ENCODE measurements around the gene NHSL1.
A peak's percentile ranks its signal among the peaks of the same experiment; 100 is the strongest.

The NHSL1 gene, protein sequence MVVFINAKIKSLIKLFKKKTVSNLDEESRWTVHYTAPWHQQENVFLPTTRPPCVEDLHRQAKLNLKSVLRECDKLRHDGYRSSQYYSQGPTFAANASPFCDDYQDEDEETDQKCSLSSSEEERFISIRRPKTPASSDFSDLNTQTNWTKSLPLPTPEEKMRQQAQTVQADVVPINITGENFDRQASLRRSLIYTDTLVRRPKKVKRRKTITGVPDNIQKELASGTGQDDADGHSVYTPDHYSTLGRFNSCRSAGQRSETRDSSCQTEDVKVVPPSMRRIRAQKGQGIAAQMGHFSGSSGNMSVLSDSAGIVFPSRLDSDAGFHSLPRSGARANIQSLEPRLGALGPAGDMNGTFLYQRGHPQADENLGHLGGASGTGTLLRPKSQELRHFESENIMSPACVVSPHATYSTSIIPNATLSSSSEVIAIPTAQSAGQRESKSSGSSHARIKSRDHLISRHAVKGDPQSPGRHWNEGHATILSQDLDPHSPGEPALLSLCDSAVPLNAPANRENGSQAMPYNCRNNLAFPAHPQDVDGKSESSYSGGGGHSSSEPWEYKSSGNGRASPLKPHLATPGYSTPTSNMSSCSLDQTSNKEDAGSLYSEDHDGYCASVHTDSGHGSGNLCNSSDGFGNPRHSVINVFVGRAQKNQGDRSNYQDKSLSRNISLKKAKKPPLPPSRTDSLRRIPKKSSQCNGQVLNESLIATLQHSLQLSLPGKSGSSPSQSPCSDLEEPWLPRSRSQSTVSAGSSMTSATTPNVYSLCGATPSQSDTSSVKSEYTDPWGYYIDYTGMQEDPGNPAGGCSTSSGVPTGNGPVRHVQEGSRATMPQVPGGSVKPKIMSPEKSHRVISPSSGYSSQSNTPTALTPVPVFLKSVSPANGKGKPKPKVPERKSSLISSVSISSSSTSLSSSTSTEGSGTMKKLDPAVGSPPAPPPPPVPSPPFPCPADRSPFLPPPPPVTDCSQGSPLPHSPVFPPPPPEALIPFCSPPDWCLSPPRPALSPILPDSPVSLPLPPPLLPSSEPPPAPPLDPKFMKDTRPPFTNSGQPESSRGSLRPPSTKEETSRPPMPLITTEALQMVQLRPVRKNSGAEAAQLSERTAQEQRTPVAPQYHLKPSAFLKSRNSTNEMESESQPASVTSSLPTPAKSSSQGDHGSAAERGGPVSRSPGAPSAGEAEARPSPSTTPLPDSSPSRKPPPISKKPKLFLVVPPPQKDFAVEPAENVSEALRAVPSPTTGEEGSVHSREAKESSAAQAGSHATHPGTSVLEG (N-terminal part only)

DNA sequence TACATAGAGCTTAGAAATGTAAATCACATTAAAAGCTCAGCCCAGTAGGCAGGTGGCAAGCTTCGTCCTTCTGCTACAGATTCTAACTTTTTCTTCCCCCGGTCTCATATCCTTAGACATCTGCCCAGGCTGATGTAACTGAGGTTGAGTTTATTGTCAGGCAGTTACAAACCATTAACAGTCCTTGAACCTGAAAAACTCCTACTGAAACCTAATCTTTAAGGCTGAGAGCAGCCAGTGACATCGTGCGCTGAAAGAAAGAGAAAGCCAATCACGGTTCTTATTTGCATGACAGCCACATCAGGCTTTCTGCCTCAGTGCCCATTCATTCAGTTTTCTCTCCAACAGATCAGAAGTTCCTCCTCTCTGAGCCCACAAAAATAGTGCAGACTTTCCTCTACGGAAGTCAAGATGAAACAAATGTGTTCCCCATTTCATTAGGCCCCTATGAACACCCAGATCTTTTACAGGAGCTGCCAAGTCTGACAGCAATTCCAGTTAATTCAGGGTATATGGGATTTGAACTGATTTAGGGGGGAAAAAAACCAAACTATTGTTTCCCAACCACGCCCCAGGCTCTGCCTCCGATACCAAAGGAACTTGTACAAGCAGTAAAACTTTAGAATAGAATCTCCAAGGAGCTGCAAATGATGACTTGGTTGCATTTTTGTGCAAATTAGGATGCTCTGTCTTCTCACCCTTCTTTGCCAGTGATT lies at the start of gene NHSL1:
Gene NHSL1, minus strand, starts transcription at position 192 of the 716 bp plus-strand sequence. CDS start 204 bp downstream, outside the sequence.
- peak; percentile 27 to 28 for DNase-seq

DNA sequence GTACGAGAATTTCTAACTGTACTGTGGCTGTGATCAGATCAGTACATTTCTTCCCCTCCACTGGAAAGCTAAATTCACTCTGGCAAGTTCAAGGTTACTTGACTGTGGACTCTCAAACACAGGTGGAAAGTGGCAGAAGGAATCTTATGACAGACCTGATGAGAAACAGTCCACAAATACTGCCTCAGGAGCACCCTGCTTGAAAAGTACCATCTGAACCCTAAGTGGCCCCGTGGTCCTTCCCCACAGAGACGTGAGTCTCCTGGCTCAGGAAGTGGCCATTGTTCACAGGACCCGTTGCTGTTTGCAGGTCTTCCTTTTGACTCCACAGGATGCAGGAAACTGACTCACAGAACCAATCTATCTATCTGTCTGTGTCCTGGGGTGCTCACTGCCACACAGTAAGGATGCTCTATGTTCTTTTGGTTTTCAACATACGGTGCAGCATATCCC lies 47.5 kb upstream of the NHSL1 start:
- no peak for DNase-seq

DNA sequence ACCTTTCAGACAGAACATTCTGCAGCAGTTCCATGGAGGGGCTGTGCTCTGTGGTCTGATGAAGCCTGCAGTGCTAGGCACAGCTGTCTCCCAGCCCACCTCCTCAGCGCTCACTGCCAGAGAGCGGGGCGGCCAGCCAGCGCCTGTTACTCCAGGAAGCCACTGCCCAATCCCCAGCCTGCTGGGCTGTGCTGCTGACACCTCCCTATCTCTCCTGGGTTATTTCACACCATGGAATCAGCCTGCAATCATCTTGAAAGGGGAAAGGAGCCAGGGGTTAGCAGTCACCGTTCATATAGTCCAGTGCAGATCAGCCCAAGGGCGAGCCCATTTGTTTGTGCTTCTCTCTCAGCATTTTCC lies 46.3 kb upstream of the NHSL1 start:
- no peak for DNase-seq

DNA sequence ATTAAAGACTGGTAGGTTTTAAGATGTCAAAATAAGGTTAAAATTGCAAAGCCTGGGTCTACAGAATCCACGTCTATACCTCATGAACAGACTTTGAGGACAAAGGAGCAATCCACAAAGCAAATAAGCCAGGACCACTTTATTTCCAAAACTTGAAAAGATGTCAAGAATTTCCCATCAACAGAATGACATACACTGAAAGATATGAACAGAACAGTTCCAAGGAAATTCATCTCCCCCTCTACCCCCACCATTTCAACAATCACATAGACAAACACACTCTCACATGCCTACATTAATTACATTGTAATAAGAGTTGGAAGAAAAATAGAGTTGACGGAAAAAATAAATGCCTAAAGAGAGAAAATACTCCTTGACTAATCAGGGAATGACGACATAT lies 45.2 kb upstream of the NHSL1 start:
- DNase-seq, result no peak

DNA sequence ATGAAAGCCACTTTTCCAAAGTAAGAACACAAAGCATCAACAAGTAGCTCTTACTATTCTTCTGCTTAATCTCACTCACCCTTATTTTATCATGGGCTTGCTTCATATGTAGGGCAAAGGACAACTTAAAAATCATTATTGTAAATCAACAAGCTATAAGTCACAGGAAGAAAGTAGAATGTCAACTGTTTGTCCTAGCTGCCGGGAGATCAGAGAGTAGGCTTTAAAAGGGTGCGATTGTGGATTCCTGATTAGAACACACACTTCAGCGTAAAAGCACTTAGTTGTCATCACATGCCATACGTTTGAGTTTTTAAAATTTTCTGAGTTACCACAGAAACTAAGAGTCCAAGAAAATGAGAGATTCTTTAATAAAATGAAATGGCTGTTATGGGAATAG lies 44.4 kb upstream of the NHSL1 start:
- no peak for DNase-seq

DNA sequence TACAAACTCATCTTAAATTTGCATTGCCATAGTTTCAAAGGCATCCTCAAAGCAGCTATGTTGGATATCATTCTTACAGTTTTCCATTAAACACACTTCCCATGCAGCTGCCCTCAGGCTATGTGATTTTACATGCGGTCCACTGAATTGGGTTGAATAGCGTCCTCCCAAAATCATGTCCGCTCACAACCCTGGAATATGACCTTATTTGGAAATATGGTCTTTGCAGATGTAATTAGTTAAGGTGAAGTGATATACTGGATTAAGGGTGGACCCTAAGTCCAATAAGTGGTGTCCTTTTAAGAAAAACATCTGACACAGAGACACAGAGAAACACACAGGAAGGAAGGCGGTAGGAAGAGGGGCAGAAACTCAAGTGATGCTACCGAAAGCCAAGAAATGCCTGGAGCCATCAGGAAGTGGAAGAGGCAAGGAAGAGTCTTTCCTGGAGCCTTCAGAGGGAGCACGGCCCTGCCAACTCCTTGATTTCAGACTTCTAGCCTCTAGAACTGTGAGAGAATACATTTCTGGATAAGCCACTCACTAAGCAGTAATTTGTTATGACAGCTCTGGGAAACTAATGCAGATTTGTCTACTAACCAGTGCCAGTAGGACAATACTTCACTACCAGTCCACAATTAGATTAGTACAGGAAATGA lies 42.7 kb upstream of the NHSL1 start:
- DNase-seq, result no peak

DNA sequence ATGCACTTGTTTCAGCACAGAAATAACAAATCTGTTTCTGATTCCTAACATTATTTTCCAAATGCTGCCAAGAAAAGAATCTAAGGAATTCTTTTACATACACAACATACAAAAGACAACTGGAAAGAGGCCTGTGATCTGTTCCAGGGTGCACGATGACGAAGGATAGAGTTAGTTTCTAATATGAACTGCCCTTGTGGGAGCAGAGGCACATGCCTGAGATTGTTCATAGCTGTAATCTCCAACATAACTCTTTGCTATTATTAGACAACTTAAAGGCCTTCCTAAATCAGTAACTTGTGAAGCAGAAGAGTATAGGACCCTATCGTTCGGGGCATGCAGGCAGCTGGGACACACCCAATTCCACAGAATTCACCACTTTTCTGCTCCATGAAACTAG lies 41.2 kb upstream of the NHSL1 start:
- DNase-seq, result no peak

DNA sequence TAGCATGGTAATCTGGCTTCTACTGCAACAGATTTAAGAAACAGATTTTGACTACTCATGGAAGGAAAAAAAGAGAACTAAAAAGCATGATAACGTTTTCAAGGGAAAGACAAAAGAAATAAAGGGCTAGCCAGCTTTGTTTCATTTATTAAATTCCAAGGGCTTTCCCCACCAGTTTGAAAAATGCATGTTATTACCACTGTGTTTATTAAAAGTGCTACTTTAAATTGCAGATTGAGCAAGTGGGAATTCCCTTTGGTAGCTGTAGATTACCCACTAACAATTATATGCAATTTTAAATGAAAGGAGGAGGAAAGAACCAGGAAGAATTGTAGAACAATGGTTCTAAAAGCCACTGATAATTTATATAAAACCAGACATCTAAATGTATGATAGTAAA lies 40.6 kb upstream of the NHSL1 start:
- no peak for DNase-seq

DNA sequence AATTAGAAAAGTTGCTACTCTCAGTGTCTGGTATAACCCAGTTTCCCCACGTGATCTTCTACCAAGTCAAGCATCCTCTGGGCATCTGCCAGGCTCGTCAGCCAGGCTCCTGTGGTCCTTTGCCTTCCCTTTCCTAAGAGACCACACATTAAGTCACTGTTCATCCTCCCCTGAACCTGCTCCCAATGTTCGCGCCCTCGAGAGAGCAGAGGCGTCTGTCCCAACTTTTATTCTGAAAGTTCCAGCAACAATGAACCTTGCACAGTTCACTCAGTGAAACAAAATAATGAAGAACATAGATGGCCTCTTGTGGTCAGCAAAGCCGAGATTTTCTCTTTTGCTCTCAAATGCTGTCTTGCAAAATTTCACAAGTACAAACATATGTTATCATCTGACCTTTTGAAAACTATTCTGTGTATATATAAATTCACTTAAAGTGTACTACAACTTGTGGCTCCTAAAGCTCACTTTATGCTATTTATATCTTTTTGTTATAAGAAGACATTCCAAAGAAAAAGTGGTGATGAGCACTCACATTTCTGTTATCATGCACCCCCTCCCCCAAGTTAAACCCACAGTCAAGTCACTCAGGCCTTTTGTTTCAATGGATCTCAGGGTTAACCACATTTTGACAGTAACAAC lies 39.2 kb upstream of the NHSL1 start:
- no peak for DNase-seq

DNA sequence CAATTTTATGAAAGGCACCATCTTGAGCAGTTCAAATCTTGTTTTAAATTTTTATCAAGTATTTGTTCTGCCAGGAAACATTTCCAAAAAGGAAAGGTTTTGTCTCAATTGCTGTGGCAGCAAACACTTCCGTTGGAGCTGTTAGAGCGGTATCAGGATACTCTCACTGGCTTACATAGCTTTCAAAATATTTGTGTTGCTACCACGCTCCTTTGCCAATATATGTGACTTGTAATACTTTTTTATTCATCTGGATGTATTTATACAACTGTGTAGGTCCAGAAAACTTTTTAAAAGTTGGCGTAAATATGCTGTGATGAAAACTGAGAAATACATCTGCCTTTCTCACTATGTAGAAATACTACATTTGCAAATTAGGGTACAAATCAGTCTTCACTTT lies 37.8 kb upstream of the NHSL1 start:
- DNase-seq, result no peak

DNA sequence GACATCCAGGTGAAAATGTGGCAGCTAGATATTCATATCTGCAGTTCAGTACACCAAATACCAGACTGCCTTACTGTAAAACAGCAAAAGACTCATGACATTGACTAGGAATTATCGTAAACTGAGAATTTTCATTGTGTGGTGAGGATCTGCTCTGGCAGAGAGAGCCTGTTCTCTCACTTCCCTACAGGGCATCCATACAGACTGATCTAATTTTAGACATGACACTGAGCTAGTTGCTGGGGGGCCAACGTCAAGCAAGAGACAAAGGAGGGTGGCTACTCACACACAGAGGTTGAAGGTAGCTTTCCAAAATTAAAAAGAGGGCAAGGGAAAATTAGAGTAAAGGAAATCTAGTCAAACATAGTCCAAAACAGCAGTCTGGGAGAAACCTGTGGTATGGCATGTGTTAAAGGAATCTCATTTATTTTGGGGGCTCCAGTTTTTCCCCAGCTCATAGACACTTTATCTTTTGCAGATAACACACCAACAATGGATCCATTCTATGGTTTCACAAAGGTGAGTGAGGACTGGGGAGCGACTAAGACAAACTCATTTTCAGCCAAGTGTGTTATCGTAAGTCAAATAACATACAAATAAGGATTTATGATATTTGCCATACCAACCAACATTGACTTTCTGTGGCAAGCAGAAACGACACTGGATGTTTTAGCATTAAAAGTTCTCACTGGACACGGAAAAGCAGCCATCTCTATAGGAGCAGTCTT lies 36.6 kb upstream of the NHSL1 start:
- DNase-seq, result no peak

DNA sequence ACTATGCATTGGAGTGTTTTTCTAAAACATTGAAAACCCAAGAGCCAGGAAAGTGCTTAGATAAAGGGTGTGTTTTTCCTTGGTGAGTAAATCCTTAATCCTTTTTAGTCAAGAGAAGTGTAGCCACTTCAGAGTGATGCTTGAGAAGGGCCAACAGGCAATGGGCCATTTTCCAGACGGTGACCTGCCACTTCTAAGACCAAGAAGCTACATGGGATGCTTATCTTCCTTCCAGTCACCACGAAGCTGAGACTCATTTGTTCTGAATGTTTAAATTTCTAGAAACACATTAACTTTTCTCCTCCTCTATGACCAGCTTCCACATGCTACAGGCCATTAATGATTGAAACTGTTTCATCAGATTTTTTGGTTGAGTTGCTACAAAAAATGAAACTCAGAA lies 34.4 kb upstream of the NHSL1 start:
- no peak for DNase-seq

DNA sequence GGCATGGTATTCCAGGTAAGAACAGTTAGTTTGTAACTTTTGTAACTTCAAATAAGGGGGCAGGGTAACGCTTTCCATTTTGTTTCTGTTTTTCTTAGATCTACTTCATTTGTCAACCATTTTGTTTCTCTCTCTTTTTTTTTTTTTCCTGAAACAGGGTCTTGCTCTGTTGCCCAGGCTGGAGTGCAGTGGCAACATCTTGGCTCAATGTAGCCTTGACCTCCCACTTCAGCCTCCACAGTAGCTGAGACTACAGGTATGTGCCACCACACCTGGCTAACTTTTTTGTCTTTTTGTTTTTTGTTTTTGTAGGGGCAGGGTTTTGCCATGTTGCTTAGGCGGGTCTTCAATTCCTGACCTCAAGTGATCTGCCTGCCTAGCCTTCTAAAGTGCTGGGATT lies 32.1 kb upstream of the NHSL1 start:
- DNase-seq, result no peak

DNA sequence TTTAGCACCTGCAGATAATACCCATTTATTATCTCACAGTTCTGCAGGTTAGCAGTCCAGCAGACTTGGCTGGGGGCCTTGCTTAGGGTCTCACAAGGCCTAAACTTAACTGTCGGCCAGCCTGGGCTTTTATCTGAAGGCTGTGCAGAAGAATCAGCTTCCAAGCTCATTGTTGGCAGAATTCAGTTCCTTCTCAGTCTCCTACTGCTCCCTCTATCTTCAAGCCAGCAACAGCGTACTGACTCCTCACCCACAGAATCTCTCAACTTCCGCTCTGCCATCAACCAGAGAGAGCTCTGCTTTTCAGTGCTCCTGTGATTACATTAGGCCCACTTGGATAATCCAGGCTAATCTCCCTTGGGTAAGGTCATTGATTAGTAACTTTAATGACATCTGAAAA lies 30.2 kb upstream of the NHSL1 start:
- no peak for DNase-seq

DNA sequence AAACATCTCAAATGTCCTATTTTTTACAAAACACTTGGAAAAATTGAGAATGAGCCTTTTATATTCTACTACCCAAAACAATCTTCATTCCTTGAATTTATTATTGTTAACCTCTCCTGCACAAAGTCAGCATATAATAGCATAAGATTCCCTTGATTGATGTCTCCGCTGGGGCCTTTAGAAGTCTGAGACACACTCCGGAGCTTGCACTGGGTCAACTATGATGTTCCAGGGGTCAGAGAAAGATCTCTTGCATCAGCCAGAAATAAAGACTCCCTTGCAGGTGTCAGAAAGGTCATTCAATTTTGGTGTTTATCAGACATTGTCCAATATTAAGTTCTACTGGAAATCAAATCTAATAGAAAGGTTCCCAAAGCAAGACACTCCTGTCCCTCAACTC lies 29.7 kb upstream of the NHSL1 start:
- DNase-seq, result no peak

DNA sequence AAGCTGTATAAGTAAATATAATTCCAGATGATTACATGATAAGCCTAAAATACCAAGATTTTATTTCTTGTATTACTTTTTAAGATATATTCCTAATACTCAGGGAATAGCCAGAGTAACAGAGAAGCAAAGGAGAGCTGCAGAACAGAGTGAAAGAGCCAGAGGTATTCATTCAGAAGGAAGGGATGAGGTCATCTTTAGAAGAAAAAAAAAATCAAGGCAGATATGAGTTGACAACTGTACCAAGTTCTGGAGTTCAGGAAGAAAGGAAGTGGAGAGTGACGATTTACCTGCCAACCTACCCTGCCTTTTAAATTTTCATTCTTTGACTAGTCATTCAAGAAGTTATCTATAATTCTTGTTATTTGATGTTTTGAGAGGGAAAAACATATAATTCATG lies 28.8 kb upstream of the NHSL1 start:
- no peak for DNase-seq

DNA sequence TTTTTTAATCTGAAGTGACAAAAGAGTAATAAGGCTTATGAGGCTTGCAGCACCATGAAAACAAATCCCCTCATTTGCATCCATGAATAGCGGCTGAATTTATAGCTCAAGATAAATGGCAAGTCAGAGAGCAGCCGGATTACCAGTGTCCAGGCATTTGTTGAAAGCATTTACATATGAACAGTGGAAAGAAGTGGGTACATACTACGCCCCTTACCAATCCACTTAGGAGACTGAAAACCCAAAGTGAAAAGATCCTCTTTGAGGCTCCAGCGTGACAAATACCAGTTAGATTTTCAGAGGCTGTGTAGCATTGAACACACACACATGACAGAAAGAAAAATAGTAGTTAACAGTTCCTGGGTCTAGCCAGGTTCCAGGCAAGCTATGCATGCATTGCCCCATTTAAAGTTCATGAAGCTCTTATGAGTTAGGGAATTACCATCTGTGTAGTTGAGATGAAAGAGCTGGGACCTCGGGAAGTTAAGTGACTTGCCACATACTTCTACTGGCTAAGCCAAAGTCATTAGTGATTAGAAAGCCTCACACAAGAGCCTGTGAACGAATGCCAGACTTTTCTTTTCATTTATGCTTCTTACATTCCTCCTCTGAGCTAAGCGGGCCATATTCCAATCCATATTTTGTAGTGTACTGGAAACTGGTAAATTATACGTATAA lies 28.3 kb upstream of the NHSL1 start:
- no peak for DNase-seq

DNA sequence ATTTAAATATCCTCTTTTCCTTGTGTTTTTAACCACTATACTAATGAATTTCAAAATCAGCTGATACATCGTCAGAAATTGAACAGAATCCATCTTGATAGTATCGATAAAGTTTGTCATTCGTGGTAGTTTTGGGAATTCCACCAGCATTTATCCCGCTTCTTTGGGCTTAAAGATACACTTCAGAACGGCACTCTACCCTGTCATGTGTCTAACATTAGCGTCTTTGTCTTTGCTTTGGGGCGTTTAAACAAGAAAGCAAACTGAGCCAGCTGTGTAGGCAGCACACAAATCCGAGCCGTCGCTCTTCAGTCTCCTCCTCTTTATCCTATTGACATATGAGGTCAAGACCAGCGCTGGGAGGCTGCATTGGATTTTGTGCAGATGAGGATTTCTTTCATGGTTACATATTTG lies 27.5 kb upstream of the NHSL1 start:
- no peak for DNase-seq

DNA sequence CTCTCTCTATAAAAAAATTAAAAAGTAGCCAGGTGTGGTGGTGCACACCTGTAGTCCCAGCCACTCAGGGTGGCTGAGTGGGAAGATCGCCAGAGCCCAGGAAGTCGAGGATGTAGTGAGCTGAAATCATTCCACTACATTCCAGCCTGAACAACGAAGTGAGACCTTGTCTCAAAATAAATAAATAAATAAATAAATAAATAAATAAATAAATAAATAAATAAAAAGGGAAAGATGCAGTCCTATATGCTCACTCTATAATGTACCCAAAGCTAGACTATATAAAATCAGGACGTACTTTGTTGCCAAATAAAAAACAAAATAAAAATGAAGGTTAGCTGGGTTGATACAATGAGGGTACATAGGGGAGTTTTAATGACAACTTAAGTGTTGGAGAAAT lies 26.1 kb upstream of the NHSL1 start:
- no peak for DNase-seq

DNA sequence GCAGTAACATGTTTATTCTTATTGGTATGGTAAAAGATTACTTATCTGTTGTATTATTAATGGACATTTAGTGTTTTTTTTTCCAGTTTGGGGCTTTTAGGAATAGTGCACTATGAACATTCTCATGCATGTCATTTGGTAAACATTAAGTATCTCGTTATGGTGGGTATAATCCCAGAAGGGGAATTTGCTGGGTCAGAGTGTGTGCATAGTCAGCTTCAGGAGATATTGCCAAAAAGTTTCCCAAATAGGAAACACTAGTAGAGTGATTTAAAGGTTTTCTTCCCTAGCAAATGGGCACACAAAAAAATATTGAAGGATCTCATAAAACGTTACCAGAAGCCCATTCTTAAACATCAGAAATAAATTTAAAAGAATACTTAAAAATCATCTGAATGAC lies 25.2 kb upstream of the NHSL1 start:
- DNase-seq, result no peak
